DMS53 (cell line): ENCODE measurements around the gene KPNB1.

Experiments used
- DNase-seq: peaks from one replicate; lab custom pipeline; 2025; lab: John Stamatoyannopoulos, UW

Gene KPNB1

GRCh38 chr17:47636273-47637030 lies 13.3 kb upstream of the KPNB1 start:
- no peak for DNase-seq

GRCh38 chr17:47638903-47639302 lies 10.8 kb upstream of the KPNB1 start:
- no peak for DNase-seq

- DNase-seq, result no peak
These were observed 9.6 kb upstream of the KPNB1 start for GRCh38 chr17:47640076-47640475.

- DNase-seq, result no peak
These were observed 8.5 kb upstream of the KPNB1 start for GRCh38 chr17:47641202-47641601.

- DNase-seq, result no peak
These were observed 6.6 kb upstream of the KPNB1 start for GRCh38 chr17:47643116-47643515.

- no peak for DNase-seq
These were observed 5.4 kb upstream of the KPNB1 start for GRCh38 chr17:47644324-47644723.

- no peak for DNase-seq
These were observed 329 bp downstream of the KPNB1 start for GRCh38 chr17:47649972-47650524.

GRCh38 chr17:47650525-47651522 lies 1.1 kb downstream of the KPNB1 start:
- DNase-seq, result peak; percentile 100

- no peak for DNase-seq
These were observed 2.0 kb downstream of the KPNB1 start for GRCh38 chr17:47651704-47652103.

GRCh38 chr17:47652570-47652969 lies 2.9 kb downstream of the KPNB1 start:
- DNase-seq, result no peak

- DNase-seq, result no peak
These were observed 3.7 kb downstream of the KPNB1 start for GRCh38 chr17:47653442-47653841.

GRCh38 chr17:47654991-47655390 lies 5.3 kb downstream of the KPNB1 start:
- no peak for DNase-seq

GRCh38 chr17:47660064-47660492 lies 10.4 kb downstream of the KPNB1 start:
- DNase-seq, result no peak

GRCh38 chr17:47663912-47664623 lies 14.3 kb downstream of the KPNB1 start:
- DNase-seq, result peak; percentile 86

- DNase-seq, result no peak
These were observed 14.9 kb downstream of the KPNB1 start for GRCh38 chr17:47664624-47664941.

GRCh38 chr17:47665655-47666054 lies 15.9 kb downstream of the KPNB1 start:
- no peak for DNase-seq

- no peak for DNase-seq
These were observed 19.4 kb downstream of the KPNB1 start for GRCh38 chr17:47669081-47669480.

- no peak for DNase-seq
These were observed 20.3 kb downstream of the KPNB1 start for GRCh38 chr17:47670064-47670463.

- no peak for DNase-seq
These were observed 24.8 kb downstream of the KPNB1 start for GRCh38 chr17:47674499-47674898.

- no peak for DNase-seq
These were observed 25.9 kb downstream of the KPNB1 start for GRCh38 chr17:47675380-47676198.

GRCh38 chr17:47676199-47676472 lies 26.4 kb downstream of the KPNB1 start:
- no peak for DNase-seq
